T follicular helper cell (primary cell): ENCODE measurements around the gene MAP3K1.
A peak's percentile ranks its signal among the peaks of the same experiment; 100 is the strongest.
"Not testable (repeated sequence)": the region's sequence is repeated elsewhere in the genome, so short reads cannot be mapped to it uniquely, and the experiment has no call there.

Experiments used
- DNase-seq: peaks from one replicate; pipeline ENCODE4 v3.0.0-alpha.2; 2020; ENCODE audit warnings: low read depth
- total RNA-seq, 2 experiments: gene quantifications; one replicate each; lab custom pipeline; 2026; lab: John Stamatoyannopoulos, UW

Gene MAP3K1
- 129 to 494 reads per million in 2 experiments for total RNA-seq

DNA sequence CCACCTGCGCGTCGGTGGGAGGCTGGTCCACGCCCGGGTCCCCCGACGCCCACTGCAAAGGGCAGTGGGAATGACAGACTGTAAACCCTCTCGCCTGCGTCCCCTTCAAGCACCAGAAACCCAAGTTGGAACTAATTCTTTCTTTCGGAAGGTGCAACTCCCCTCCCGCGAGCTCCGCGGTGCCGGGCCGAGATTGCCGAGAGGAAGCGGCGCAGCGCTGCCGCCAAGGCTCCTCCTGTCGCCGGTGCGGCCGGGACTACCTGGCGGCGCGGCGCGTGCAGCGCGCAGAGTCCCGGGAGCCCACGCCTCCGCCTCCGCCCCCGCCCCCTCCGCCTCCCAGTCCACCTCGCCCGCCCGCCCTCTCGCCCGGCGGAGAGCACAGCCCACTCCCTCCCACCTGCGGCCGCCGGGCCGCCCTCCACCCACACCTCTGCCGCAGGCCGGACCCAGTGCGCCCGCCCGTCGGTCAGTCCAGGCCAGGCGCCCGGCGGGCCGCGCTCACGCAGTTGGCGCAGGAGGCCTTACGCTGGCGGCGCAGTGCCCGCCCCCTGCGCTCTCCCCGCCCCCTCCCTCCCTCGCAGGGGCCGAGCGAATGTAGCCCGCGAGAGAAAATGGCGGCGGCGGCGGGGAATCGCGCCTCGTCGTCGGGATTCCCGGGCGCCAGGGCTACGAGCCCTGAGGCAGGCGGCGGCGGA lies at the start of gene MAP3K1:
MAP3K1 (plus strand) TSS at position 587 of the 695 bp plus-strand sequence; CDS start at position 612, 25 bp downstream.
- peak; percentile 76 for DNase-seq

DNA sequence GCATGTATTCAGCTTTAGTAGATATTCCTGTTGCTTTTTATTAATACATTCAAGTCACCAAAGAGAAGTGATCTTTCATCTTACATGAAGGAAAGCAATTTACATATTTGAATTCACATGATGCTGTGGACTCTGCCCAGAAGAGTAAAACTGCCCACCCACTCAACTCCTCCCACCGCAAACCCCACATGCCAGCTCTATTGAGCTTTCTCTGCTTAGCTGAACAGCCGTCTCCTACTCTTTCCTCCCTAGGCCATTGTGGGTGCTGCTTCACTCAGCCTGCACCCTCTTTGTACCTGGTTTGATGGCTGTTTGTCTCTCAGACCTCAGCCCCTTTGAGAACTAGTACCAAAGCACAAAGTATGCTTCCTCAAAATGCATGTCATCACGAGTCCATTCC lies 48.4 kb upstream of the MAP3K1 start:
- no peak for DNase-seq

DNA sequence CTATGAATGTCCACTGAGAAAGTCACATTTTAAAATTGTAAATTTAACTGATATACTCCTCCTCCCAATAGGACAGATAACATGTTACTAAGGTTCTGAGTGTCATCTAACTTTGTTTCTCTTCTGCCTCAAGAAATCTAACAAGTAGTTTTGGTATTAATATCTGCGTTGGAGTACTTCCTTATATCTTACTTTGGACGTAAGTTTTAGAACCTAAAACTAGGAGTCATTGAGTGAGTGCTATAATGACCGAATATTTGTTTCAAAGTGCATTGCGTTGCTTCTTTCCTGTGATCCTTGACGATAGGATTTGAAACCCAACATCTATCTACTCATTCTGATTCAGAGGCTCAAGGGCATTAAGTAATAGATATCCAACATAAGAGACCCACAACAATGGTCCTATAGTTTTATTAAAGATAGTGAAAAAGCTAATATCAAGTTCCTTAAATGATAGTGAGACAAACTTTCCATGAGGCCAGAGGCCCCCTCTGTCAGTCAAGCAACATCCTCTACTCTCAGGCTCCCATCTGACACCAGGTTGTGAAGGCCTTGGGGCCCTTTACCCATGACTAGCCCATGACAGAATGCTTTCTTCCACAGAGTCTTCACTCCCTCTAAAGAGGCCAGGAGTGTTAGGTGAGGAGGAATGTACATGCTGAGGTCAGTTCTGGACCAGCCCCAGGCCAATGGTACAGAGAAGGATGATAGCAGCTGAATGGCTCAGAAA lies 45.3 kb upstream of the MAP3K1 start:
- no peak for DNase-seq

DNA sequence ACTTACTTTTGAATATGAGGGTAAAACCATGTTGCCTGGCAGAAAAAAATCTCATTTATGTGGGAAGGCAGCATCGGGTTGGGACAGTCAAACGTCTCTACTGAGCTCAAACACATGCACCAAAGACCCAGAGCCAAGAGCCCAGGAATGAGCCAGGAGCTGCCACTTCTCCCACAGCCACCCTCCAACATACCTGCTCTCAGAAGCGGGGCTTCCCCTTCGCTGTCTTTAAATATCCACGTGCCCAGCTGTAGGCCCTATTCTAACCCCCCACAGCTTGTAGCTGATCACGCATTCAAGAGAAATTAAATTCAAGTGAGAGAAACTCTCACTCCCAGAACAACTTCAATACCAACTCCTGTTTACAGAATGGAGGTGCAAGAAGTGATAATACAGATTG lies 42.6 kb upstream of the MAP3K1 start:
- DNase-seq = no peak

DNA sequence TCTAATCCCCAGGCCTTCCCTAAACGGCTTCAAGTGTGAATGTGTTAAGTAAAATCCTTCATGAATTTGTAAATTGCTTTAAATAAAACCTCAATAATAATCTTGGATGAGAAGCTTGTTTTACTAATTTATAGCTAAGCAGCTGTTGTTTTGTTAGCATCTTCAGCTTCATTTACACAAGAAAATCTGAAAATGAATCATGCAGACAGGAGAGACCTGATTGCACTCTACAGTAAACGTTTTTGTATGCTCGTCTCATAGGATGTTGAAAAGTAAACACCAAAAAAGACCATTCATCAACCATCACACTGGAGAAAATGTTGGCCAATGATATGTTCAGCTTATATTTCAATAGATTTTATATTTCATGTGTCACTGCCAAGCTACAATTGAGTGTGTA lies 40.4 kb upstream of the MAP3K1 start:
- DNase-seq = no peak

DNA sequence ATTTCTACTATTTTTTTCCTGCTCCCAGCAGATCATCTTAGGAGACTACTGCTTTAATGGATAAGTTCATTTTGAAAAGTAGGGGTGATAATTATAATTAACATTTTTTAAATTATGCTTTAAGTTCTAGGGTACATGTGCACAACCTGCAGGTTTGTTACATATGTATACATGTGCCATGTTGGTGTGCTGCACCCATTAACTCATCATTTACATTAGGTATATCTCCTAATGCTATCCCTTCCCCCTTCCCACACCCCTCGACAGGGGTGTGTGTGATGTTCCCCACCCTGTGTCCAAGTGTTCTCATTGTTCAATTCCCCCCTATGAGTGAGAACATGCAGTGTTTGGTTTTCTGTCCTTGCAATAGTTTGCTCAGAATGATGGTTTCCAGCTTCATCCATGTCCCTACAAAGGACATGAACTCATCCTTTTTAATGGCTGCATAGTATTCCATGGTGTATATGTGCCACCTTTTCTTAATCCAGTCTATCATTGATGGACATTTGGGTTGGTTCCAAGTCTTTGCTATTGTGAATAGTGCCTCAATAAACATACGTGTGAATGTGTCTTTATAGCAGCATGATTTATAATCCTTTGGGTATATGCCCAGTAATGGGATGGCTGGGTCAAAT lies 39.0 kb upstream of the MAP3K1 start:
- not testable (repeated sequence) for DNase-seq

DNA sequence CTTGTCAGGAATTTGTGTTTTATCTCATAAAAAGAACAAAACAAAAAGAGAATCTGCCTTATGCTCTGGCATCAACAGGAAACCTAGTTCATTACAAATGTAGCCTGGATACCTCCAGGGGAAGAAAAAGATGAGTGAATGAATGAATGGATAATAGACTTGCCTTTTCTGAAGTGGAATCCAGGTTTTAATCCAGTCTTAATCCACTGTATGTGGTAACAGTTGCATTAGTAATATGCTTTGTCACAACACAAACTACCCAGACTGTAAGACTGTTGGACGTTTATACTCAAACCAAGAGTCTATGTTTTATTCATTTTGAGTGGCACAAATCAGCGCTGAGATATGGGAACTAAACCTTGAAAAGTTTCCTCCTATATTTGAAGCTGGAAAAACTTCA lies 32.1 kb upstream of the MAP3K1 start:
- DNase-seq = no peak

DNA sequence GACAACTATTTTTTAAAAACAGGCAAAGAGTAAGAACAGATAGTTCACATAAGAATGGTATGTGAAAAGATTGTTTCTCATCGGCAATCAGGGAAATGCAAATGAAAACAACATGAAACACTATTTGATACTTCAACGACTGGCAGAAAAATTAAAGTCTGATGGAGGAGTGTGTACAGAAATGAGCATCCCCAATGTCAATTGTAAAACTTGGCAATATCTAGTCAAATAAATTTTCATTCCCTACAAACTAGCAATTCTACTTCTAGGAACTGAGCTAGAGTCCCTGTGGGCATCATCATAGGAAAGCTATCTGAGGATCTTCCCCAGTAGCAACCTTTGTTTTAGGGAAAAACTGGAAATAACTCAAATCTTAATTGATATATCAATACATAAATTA lies 29.0 kb upstream of the MAP3K1 start:
- no peak for DNase-seq

DNA sequence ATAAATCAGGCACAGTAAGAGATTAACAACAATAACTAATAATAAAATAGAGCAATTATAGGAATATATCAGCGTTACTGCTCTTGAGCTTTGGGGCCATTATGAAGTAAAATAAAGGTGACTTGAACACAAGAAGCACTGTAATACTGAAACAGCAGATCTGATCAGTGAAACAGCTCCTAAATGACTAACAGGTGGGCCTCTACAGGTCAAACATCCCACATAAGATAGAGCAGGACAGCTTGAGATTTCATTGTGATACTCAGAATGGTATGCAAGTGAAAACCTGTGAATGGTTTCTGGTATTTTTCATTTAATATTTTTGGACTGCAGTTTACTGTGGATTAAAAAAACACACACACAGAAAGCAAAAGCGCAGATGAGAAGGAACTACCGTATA lies 24.0 kb upstream of the MAP3K1 start:
- no peak for DNase-seq

DNA sequence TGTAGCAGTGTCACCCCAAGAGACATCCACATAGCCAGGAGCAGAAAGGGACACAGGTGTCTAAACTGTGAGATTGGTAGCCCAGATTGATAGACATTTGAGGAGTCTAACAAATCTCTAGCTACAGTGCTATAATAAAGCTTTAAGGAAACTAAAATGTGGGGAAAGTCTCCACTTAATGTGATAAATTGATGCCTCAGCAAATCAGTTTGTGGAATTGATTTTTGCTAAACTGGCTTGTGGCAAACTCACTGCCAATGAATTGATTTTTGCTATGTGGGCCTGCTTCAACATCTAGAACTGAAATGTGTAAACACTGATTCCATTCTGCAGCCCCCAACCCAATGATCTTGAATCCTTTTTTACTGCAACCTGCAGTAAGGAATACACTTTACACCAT lies 16.8 kb upstream of the MAP3K1 start:
- DNase-seq = no peak

DNA sequence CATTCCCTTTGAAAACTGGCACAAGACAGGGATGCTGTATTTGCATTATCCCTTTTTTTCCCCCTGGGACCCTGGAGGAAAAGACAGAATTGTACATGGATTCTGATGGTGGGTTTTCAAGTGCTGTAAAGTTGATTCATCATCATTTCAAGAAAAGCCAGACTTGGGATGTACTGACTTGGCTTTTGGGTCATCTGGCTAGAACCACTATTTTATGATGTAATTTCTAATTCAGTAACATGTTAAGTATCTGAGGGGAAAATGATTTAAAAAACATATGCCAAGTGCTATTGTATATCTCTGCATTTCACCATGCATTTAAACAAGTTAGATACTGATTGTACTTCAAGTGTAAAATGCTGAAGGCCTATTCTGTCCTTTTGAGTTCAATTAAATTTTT lies 15.2 kb upstream of the MAP3K1 start:
- no peak for DNase-seq

DNA sequence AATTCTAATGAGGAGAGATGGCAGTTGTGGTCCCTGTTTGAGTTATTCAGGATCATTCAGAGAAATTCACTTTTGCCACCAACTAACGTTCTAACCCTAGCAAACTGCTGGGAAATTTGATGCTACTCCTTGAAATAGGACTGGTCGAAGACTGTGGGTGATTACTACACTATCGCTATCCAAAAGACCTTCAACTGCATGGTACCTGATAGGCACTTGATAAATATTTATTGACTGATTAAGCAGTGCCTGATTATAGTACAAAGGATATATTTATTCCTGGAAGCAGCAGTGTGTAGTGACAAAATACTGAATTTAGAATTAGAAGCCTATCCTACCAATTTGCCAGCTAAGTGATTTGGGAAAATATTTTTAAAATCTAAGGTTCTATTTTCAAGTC lies 14.1 kb upstream of the MAP3K1 start:
- DNase-seq = no peak

DNA sequence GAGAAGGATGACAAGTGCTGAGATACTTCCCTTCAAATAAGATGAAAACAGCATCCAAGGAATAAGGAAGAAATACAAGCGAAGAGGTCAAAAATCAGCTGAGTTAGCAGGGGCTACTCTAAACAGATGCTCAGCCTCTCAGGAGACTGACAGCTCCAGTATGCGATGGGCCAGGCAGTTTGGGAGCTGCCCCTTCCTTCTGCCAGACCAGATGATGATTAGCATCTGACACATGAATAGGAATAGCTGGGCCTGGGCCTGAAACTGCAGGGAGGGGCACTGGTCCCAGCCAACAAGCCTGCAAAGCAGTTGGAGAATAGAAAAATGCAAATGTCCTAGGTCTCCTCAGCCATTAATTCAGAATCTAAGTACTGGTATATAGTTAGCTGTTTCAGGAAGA lies 13.1 kb upstream of the MAP3K1 start:
- no peak for DNase-seq

DNA sequence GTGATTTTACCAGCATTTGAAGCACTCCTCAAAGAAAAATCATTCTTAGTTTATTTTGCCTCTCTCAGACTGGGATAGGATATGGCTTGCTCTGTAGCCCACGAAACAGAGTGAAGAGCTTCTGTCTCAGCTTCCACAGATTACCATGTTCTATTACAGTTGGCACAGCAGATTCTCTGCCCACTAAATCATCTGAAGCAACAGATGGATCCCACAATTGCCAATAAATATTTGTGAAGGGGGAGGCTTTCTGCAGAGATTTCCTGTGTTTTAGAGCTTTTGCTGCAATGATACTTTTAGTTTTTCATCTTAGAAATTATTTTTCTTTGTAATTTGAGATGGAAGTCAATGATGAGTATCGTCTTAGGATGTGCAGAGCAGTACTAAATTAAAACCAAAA lies 12.3 kb upstream of the MAP3K1 start:
- DNase-seq = no peak

DNA sequence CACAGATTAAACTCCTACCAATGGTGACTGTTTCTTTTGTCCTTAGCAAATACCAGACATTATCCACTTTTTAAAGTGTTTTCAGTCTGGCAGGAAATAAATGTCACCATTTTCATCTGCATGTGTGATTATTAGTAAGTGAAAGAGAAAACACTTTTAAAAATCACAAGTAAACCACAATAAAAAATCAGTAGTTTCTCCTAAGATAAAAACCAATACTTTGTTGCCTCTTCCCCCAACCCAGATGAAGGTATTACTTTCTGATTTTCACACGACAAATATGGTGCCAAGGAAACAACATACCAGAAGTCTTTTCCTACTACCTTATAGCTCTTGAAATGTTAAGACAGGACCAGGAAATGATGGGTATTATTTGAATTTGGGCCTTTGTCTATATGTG lies 11.5 kb upstream of the MAP3K1 start:
- DNase-seq = no peak

DNA sequence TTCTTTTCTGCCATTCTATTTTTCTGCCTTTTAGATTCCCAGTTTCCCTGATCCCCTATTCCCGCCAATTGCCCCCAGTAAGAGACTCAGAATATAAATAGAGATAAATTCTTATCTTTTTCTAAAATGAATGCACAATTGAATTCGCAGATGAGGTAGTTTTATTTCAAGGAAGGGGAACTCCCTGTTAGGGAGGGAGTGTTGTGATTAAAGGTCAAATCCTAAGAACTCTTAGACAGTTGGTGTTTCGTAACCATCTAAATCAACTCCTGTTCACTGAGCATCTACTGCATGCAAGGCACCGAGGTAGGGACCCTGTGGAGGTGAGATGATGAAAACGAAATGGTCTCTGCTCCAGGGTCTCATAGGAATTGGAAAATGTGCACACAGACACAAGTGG lies 7.7 kb upstream of the MAP3K1 start:
- no peak for DNase-seq

DNA sequence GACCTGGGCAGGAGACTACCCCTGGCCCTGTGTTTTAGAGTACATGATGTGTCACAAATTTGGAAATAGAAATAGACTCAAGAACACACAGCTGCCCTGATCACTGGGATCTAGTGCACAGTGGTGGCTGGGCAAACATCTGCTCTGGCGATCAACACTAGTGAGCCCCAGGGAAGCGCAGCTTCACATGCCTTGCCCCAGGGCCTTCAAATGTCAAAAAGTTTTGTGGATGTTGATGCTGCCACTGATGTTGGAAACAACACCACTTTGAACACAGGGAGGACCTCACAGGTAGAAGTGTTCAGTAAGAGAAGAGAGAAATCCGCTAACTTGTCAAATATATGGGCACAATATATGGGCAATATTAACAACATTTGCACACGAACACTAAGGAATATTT lies 7.1 kb upstream of the MAP3K1 start:
- DNase-seq = no peak

DNA sequence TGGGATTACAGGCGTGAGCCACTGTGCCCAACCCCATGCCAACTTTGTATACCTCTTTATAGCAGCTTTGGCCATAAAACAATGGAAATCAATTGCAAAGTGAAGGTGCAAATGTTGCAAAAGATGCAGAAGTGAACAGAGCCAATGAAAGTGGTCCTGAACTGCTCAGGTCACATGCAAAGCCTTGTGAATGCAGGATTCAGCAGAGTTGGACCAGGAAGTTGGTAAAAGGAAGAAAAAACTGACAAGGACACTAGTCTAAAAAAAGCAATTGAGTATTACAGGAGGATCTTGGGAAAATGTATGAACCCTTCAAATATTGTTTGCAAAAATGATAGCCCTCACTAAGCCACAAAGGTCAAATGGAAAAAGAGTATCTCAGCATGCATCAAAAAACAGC lies 4.5 kb upstream of the MAP3K1 start:
- DNase-seq = no peak

DNA sequence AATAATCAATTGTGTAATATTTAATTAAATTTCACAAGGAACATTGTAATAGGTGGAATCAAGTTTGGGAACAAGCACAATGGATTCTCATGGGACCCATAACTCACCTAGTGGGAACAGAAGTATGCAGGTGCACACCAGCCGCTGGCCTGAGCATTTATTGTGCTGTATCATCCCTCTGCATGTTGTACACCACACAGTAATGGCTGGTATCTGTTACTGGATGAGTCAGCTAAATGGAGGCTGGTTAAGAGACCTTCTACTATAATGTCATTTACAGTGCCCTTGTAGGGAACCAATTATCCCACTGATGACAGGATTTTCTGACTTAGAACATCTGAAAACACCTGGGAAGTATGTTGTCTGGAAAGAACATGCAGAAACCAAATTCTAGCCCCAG lies 3.2 kb upstream of the MAP3K1 start:
- no peak for DNase-seq

DNA sequence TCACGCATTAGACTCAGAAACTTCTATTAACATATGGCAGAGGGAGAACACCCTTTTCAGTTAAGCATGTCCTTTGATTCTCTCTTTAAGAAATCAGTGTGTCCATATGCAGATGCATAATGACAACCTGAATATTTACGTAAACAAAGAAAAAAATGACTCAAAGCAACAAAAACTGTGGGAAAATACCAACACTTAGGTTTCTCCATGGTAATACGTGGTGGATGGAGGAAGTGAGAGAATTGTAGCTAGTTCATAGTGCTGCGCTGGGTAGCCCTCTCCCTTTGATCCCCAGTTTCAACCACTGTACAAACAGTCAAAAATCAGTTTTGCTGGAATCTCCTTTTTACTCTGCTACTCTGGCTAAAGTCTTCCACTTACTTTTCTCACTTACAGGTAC lies 2.0 kb upstream of the MAP3K1 start:
- no peak for DNase-seq

DNA sequence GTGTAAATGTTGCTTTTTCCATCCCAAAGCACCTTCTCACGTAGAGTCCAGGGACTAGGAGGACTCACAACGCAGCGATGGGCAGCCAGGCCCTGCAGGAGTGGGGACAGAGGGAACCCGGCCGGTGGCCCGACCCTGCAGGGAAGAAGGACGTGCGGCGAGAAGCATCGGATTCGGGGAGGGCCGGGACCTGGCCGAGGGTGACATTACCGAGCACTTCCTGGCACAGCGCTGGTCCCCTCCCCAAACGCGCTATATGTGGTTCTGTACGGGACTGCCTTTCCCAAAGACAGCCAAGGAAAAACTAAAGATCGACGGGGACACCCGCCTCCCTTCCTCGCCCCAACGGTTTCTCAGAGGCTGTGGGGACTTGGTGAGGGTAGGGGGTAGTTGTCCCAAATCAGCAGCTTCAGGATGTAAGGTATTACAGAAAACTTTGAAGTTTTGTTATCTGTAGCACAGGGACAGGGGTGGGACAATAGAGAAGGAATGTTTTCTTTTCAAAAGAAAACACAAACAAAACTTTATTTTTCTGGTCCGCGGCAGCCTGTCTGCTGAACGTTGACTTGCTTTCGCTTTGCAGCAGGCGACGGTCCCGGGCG lies 887 bp upstream of the MAP3K1 start:
- peak; percentile 19 for DNase-seq

DNA sequence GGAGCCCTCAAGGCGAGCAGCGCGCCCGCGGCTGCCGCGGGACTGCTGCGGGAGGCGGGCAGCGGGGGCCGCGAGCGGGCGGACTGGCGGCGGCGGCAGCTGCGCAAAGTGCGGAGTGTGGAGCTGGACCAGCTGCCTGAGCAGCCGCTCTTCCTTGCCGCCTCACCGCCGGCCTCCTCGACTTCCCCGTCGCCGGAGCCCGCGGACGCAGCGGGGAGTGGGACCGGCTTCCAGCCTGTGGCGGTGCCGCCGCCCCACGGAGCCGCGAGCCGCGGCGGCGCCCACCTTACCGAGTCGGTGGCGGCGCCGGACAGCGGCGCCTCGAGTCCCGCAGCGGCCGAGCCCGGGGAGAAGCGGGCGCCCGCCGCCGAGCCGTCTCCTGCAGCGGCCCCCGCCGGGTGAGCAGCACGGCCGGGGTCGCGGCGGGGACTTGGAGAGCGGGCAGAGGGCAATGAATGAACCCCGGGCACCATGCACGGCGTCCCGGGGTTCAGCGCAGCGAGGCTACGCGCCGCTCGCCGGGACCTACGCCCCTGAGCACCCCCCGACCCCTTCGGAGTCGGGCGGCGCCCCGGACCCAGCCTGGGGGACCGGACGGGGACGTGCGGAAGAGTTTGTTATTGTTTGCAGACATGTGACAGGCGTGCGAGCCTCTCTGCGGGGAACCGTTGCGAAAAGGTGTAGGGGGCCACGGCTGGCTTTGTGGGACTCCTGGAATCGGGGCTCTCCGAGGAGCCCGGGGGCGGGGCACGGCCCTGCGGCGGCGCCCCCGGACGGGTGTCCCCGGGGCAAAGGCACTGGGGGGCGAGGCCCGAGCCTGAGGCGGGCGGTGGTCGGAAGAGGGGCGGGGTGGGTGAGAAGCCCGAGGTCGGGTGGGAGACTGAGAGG lies 553 bp downstream of the MAP3K1 start:
- peak; percentile 16 for DNase-seq
